GM12873 (cell line): ENCODE results near the gene SLC12A7.

Source experiments
- TF ChIP-seq, protein P1 (sequence below): IDR thresholded peaks from 2 replicates; pipeline ENCODE4 v1.5.1; 2012; ENCODE audit warnings: low read depth, mild to moderate bottlenecking, moderate library complexity, low read length, control low read depth; ENCODE audit not compliant: insufficient read depth; ENCODE audit errors: missing control alignments

SLC12A7 gene

DNA sequence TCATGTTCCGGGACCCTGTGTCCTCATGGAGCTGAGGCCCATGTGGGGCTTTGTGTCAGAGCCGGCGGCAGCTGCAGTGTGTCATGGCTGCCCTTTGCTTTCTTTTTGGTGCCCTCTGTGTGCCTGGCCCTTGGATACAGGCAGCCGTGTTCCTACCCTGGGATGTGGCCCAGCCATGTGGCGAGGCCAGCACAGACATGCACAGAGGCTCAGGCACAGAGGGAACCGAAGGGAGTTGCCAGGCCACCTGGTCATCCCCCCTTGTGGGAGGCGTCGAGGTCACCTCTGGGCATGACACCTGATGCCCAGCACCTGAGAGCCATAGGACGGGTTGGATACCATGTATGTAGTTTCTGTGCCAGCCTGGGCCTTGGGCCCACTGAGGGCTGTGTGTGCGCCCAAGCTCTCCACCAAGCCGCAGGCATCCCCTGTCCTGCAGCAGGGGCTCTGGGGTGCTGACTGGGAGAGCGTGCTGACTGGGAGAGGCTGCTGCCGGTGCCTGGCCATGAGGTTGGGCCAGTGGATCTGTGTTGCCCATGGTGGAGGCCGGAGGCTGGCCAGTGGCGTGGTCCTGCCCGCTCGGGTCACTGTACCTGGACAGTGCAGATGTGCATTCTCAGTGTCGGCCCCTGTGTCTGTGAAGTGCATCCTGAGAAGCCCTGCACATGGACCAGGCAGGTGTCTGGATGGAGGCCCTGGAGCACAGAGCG lies 98.5 kb downstream of the SLC12A7 start:
- TF ChIP-seq, protein P1, sequence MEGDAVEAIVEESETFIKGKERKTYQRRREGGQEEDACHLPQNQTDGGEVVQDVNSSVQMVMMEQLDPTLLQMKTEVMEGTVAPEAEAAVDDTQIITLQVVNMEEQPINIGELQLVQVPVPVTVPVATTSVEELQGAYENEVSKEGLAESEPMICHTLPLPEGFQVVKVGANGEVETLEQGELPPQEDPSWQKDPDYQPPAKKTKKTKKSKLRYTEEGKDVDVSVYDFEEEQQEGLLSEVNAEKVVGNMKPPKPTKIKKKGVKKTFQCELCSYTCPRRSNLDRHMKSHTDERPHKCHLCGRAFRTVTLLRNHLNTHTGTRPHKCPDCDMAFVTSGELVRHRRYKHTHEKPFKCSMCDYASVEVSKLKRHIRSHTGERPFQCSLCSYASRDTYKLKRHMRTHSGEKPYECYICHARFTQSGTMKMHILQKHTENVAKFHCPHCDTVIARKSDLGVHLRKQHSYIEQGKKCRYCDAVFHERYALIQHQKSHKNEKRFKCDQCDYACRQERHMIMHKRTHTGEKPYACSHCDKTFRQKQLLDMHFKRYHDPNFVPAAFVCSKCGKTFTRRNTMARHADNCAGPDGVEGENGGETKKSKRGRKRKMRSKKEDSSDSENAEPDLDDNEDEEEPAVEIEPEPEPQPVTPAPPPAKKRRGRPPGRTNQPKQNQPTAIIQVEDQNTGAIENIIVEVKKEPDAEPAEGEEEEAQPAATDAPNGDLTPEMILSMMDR: no peak

DNA sequence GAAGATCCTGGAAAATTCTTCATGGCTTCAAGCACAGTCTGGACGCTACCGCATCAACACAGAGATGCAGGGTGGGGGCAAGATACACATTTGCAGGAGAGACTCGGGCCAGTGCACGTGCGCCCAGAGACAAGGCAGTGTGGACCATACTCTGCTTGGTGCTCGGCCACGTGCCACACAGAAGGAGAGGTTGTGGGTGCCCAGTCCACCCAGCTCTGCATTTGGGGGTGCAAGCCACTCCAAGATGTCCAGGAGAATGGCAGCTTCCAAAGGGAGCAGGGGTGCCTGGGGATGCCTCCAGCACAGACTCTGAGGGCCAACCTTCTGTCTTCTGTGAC lies 99.0 kb downstream of the SLC12A7 start:
- TF ChIP-seq, protein P1: no peak

DNA sequence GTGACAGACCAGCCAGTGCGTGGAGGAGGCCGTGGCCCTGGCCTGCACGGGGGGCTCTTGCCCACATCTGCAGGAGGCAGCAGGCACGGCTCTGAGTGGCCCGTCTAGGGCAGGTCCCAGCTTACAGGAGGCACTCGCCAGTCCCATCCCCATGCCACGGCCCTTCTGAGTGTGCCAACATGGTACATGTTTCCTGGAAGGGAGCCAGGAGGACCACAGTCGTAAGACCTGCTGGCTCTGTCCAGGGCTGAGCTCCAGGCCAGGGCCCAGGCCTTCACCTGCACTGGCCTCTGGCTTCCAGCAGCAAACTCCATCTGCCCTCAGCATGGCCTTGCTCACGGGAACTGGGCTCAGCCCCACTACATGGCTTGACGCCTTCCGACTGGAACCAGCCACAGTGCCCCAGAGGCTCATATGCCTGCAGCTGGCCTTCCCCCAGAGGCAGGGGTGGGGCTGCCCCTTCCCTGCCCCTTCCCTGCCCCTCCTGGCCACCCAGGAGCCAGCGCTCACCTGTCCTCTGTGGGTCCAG lies 99.5 kb downstream of the SLC12A7 start:
- TF ChIP-seq, protein P1: no peak

DNA sequence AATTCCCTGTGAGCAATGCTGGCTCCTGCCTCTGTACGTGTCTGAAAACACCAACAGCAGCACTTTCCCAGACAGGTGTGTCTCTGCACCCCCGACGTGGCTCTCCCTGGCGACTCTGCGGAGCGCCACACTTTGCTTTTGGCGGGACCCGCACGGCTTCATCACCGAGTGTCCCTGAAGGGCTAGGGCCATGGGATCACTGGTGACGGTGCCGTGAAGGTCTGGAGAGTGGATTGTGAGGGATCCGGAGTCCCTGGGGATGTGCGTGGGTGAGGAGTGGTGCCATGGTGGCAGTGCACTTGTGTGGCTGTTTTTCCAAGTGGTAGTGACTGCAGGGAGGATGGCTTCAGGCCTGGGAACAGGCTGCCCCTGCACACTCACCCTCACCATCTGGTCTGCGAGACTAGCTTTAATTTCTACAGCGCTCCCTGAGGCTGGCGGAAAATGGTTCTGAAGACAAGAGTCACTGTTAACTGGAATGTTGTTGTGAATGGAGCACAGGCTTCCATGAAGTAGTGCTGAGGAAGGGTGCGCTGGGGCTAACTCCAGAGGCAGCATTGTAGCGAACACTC lies 100.0 kb downstream of the SLC12A7 start:
- TF ChIP-seq, protein P1: no peak

DNA sequence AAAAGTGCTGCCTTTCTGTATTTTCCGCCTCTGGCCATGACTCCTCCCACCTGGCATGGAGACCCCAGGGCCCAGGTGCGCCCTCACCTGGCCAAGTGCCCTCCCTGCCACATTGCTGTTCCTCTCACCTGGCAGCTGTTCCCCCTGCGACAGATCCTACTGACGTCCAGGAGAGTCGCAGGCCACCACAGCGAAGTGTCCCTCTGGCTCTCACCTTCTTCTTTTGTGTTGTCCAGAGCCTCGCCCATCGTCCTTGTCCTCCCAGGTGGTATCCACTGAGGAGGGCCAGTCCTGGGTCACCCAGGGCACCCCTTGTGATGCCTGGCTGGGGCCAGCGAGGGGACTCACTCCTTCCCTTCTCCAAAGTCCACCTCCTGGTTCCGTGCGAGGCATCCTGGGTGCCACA lies 100.6 kb downstream of the SLC12A7 start:
- TF ChIP-seq, protein P1: peak; percentile 76

DNA sequence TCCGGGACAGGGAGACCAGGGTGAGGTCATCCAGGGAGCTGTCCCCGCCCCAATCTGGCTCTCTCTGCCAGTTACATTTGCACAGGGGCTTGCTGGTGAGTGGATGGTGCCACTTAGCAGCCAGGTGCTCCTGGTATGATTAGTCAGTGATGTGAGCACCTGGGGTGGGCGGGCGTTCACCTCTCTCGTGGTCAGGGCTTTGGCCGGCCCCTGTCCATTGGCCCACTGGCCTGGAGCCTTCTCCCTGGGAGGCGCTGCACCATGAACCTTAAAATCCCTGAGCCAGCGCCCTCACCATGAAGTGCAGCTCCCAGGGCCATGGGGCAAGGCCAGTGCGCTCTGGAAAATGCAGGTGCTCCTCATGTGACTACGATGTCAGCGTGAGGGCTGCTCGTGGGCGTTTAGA lies 101.2 kb downstream of the SLC12A7 start:
- TF ChIP-seq, protein P1: no peak

DNA sequence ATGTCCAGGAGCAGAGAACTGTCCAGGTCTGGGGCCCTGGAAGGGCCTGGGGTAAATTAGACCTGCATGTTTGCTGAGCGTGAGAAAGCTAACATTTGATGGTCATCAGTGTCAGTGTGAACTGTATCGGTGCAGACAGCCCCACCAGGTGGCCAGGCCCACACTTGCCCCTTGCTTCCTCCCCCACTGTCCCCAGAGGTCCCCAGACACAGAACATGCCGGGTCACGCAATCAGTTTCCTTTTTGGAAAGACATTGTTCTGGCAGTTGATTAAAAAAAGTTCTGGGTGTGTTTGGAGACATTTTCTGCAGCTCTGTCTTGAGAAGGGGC lies 101.7 kb downstream of the SLC12A7 start:
- TF ChIP-seq, protein P1: peak; percentile 28
